Measurements from ENCODE around the gene ARL8A.
"Not testable (repeated sequence)": the region's sequence is repeated elsewhere in the genome, so short reads cannot be mapped to it uniquely, and the experiment has no call there.

ARL8A gene

GRCh38 chr1:202156590-202156989 is 12.1 kb upstream of the ARL8A start:
- no peak for ATAC-seq

GRCh38 chr1:202155478-202156021 is 11.0 kb upstream of the ARL8A start:
- ATAC-seq = no peak

DNA sequence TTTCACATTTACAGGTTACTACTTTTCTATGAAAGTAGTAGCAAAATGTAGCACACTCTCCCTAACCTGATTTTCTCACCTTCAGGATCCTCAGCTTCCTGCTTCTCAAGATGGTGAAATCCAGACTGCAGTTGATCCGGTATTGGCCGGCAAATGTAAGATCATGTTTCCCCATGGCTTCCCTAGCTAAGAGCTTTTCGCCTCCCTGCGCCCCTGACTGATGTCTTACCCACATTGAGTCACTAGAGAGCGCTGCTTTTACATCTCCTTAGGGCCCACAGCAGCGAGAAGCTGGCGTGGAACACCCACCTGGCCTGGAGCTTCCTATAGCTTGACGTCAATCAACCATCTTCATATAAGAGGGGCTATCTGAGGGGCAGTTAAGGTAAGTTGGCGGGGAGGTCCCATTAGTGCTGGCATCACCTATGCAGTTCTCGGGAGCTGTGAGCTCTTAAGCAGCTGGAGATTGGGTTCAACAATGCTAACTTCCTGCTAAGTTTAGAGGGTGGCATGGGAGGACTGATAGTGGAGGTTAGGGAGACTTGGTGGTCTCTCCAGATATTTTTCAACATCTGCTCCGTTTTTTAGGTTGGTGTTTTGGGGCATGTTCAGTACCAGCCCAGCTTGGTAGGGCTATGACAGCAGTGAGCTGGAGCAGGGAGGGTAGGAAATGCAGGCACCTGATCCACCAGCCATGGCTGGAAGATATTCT is 10.4 kb upstream of the ARL8A start:
- peak; percentile 23 to 58 for ATAC-seq

GRCh38 chr1:202154148-202154765 is 9.7 kb upstream of the ARL8A start:
- no peak for ATAC-seq

DNA sequence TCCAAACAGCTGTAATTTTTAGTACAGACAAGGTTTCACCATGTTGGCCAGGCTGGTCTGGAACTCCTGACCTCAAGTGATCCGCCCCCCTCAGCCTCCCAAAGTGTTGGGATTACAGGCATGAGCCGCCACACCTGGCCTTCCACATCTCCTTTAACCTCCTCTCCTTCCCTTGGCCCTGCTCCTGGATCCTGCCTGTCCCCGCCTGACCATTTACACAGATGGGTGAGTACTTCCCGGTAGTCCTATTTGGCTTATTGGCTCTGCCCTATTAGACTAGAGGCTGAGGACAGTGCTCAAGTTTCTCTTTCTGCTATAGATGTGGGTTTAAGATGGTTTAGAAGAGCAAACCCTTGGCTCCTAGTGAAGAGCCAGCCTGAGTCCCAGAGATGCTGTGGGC is 8.7 kb upstream of the ARL8A start:
- ATAC-seq = no peak

DNA sequence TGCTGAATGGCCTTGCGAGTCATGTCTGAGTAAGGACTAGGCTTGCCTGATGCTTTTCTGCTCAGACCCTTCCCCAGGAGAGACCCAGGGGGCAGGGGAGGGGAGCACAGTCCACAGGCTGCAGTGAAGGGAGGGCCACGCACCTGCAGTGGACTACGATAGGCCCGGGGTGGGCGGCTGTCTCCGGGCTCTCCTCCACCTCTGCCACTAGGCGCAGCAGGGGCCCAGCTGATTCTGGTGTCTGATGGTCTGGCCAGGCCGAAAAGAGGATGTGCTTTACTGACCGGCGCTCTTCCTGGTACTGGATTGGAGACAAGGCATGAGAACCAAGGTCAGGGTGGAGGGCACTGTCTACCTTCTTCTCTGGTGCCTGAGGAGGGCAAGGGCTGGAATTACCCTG is 7.9 kb upstream of the ARL8A start:
- no peak for ATAC-seq

- no peak for ATAC-seq
Measured at GRCh38 chr1:202151045-202151444, 6.5 kb upstream of the ARL8A start.

DNA sequence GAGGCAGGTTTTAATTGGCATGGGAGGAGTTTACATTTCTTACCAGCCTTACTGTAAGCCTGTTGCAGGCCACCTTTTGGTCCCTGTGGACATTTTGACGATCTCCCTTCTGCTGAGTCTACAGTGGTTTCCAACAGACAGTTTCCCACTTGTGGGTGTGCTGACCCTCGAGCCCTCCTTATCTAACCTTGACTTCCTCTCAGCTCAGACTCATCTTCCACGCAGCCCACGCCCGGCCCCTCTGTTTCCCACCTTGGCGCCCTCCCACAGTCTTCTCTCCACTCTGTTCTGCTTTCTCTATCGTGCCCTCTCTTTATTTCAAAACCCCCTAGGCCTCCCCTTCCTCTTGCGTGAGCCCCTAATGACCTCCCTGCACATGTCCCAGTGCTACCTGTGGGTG is 6.1 kb upstream of the ARL8A start:
- ATAC-seq = no peak

GRCh38 chr1:202150187-202150586 is 5.7 kb upstream of the ARL8A start:
- ATAC-seq = no peak

- no peak for ATAC-seq
Measured at GRCh38 chr1:202149566-202149965, 5.0 kb upstream of the ARL8A start.

- no peak for ATAC-seq
Measured at GRCh38 chr1:202148391-202148790, 3.9 kb upstream of the ARL8A start.

GRCh38 chr1:202146993-202147392 is 2.5 kb upstream of the ARL8A start:
- ATAC-seq = no peak

DNA sequence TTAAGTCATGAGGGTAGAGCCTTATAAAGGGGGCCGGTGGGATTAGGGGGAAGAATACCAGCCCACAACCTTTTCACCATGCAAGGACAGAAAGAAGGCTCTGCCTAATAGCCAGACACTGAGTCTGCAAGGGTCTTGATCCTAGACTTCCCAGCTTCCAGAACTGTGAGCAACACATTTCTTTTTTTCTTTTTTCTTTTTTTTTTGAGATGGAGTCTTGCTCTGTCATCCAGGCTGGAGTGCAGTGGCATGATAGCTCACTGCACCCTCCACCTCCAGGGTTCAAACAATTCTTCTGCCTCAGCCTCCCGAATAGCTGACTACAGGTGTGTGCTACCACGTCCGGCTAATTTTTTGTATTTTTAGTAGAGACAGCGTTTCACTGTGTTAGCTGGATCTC is 1.7 kb upstream of the ARL8A start:
- no peak for ATAC-seq

DNA sequence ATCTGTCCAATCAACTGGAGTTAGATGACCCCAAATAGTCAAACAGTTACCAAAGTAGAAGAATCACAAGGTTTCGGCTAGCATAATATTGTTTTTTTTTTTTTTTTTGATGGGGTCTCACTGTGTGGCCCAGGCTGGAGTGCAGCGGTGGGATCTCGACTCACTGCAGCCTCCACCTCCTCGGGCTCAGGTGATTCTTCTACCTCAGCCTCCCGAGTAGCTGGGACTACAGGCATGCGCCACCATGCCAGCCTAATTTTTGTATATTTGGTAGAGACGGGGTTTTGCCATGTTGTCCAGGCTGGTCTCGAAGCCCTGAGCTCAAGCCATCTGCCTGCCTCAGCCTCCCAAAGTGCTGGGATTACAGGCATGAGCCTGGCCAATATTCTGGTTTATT is 1.2 kb upstream of the ARL8A start:
- not testable (repeated sequence) for ATAC-seq

- peak; percentile 54 to 67 for ATAC-seq
Measured at GRCh38 chr1:202145068-202145743, 669 bp upstream of the ARL8A start.

DNA sequence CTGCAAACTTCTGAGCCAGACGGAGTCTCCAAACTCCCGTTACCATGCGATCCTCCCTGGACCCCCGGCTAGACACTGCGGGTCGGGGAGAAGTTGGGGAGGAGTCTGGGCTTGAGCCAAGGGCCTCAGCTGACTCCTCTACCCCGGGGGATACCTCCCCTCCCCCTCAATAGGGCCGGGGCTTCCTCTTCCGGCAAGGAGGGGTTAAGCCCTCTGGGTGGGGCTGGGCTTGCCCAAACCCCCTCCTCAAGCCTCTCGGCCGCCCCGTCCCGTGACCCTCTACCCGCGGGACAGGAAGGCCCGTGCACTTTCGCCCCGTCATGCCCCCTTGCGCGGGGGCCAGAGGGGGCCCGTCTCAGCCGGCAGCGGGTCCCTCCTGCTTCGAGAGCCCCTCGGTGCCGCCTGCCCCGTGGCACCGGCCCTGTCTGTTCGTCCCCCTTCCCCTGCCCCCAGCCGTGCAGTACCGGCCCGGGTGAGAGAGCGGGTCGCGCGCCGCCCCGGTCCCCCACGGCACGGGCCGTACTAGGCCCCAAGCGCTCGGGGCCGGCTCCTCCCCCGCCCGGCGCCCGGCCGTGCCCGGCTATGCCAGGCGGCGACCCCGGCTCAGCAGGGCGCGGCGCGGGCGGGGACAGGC is 652 bp downstream of the ARL8A start:
- peak; percentile 53 to 57 for ATAC-seq

- peak; percentile 4 to 11 for ATAC-seq
Measured at GRCh38 chr1:202143011-202143767, 1.3 kb downstream of the ARL8A start.

DNA sequence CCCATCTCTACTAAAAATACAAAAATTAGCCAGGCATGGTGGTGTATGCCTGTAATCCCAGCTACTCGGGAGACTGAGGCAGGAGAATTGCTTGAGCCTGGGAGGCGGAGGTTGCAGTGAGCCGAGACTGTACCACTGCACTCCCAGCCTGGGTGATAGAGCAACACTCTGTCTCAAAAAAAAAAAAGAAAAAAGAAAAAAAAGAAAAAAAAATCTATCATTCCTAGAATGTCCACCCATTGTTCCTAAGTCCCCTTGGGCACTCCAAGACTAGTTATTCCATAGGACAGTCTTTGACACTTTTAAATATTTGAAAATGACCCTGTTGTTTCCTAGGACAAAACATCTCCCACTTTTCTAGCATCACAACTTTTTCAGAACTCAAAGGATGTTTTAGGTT is 3.1 kb downstream of the ARL8A start:
- not testable (repeated sequence) for ATAC-seq

DNA sequence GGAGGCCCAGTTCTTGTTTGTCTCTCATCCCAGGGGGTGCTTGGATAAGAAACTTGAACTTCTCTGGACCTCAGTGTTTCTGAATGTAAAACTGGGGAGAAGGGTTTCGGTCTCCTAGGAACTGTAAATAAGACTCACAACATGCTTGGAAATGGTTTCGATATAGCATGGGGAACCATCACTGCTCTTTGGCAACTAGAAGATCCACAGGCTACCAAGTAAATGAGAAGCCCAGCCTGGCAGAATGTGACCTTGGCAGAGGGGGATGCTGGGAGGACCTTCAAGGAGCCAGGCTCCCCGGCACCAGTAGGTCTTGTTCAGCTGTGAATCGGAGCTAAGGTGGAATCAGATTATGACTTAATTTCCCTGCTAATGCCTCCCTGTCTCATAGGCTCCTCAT is 3.7 kb downstream of the ARL8A start:
- ATAC-seq = no peak

- peak; percentile 78 to 85 for ATAC-seq
Measured at GRCh38 chr1:202135221-202135721, 9.3 kb downstream of the ARL8A start.

DNA sequence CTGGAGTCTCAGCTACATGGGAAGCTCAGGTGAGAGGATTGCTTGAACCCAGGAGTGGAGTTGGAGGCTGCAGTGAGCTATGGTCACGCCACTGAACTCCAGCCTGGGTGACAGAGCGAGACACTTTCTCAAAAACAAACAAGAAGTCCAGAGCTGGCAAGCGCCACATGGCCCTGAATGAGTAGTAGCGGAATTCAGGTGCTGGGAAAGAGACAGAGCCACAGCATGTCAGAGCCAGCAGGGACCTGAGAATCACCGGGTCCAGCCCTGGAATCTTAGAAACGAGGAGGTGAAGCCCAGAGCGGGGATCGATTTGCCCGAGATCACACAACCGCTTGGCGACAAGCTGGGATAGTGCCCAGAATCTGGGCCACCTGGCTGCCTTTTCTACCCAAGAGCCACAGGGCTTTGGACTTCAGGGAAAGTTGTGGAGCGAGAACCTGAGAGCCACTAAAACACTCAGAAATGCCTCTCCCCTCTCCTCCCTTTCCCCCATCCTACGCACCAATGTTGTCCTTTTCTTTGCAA is 9.8 kb downstream of the ARL8A start:
- ATAC-seq = no peak

DNA sequence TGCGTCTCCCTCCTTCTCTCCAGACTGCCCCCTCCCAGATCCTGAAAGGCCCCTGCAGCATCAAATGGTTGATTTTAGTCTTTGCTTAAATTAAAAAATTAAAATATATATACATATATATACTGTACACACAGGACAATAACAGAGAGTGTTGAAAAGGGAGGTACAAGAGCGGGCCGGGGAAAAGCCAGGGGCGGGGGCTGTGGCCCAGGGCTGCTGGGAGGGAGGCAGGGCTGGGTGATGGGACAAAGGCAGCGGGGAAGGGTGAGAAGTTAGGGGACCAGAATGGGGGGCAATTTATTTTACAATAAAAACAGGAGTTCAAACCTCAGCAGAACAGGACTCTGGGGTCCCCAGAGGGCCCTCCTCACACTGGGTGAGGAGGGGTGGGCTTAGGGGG is 10.5 kb downstream of the ARL8A start:
- ATAC-seq = no peak
